NOMO-1 treated with DMSO at 0.1 percent for 48 hours (cell line): ENCODE measurements around the gene LIMS3.
"Not testable (repeated sequence)": the region's sequence is repeated elsewhere in the genome, so short reads cannot be mapped to it uniquely, and the experiment has no call there.

Experiments used
- DNase-seq: peaks from one replicate; lab custom pipeline; 2025; ENCODE audit not compliant: unreplicated experiment; lab: John Stamatoyannopoulos, UW

The LIMS3 gene, protein sequence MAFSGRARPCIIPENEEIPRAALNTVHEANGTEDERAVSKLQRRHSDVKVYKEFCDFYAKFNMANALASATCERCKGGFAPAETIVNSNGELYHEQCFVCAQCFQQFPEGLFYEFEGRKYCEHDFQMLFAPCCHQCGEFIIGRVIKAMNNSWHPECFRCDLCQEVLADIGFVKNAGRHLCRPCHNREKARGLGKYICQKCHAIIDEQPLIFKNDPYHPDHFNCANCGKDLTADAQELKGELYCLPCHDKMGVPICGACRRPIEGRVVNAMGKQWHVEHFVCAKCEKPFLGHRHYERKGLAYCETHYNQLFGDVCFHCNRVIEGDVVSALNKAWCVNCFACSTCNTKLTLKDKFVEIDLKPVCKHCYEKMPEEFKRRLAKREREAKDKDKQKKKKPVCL

DNA sequence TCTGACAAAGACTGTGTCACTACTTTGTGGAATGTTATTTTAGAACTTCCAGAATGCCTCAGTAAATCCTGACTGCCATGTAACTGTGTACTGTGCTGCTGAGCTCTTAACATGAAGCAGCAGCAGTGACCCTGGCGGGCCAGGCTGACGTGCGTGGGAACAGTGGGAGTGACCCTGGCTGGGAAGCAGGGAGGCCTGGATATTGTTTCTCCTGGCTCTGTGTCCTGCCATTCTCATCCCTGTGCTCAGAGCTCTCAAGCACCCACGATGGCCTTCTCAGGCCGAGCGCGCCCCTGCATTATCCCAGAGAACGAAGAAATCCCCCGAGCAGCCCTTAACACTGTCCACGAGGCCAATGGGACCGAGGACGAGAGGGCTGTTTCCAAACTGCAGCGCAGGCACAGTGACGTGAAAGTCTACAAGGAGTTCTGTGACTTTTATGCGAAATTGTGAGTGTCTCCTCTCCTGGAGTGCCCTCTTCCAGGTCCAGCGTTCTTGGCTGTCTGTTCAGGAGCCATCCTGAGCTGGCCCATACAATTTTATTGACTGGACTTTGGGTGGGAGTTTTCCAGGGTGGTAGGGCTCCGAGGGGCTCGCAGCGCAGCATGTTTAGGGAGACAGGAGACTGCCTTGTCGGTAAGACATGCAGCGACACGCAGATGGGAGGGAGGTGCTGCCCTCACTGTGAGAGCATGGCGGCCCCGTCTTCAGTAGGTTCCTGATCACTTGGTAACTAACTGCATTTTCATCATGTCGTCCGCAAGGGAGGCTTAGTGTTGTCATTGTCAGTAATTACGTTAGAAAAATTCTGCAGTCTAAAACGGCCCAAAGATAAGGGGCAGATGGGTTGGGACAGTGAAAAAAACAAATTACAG lies at the start of gene LIMS3:
Gene LIMS3 (plus strand): TSS at position 227 of the 875 bp plus-strand sequence. CDS start 41 bp downstream, at position 268.
- not testable (repeated sequence) for DNase-seq

DNA sequence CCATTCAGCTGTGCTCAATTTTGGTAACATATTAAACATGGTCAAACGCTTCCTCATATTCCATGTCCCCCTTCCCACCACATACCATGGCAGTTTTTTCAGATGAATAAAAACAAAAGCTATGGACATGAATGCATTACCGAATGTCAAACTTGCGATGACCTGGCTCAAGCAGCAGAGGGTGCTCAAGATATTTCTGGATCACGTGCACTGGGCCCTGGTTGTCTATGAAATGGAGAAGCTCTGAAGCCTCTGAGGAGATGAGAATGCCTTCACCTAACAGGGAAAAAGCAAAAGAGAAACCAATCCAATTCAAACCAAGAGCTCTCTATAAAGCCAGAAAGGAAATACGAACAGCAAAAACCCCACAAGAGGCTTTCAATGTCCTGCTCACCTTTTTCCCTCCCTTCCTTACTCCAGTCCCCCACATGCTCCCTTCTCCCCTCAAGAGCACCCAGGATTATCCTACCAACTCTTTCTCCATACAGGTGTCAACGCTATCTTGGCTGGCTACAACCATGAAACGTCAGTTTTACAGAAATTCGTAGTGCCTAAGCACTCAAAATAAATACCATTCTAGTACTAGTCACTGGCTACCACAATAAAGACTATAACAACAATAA lies 27.2 kb upstream of the LIMS3 start:
- not testable (repeated sequence) for DNase-seq

DNA sequence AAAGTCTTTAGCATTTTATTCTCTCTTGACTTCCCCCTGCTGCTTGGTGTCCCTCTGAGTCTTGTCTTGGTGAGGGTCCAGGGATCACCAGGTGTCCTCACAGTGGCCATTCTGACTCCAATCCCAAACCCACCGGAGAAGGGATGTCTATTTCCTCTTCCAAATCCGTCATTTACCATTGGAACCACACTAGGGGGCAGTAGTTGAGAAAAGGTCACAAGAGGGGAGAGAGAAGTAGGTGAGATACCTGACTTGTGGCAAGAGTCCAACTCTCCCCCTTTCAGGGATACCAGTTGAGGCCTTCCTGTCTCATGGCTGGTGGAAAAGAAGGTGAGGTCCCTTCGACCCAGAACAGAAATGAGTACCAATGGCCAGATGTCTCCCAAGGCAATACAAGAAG lies 21.9 kb upstream of the LIMS3 start:
- DNase-seq = not testable (repeated sequence)

DNA sequence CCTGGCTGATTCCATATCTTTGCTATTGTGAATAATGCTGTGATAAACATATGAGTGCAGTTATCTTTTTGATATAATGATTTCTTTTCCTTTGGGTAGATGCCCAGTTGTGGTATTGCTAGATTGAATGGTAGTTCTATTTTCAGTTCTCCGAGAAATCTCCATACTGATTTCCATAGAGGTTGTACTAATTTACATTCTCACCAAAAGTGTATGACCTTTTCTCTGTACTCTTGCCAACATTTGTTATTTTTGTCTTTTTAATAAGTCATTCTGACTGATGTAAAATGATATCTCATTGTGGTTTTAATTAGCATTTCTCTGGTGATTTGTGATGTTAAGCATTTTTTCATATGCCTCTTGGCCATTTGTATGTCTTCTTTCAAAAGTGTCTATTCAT lies 16.4 kb upstream of the LIMS3 start:
- DNase-seq = not testable (repeated sequence)

DNA sequence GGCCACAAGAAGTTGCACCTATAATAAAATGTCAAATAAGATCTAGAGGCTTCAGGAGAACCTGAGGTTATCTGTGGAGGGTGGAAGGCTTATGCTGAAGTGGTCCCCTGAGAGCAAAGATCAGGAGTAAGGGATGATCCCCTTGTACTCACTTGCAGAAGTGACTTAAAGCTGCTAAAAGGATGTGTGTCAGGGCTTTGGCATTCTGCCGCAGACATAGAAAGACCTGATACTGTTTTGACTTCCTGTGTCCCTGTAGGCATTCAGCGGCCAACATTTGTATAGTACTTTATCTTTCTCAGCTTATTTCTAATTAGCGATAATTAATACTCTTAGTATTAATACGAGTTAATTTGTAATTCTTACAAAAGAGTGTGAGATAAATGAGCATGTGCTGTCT lies 10.1 kb upstream of the LIMS3 start:
- DNase-seq = not testable (repeated sequence)

DNA sequence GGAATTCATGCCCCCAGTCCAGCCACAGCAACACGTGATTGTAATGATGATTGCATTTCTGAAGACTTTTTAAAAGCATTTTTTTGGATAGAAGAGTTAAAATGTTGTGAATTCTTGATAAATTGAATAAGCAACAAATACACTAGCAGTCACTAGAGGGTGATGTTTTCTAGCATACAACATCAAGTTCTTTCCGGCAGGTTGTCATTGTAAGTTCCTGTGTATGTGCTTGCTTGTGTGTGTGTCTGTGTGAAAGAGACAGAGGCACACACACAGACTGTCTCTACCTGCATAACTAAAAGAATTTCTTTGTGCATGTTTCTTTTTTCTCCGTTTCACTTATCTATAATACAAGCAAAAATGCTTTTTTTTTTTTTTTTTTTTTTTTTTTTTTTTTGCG lies 8.6 kb upstream of the LIMS3 start:
- not testable (repeated sequence) for DNase-seq

DNA sequence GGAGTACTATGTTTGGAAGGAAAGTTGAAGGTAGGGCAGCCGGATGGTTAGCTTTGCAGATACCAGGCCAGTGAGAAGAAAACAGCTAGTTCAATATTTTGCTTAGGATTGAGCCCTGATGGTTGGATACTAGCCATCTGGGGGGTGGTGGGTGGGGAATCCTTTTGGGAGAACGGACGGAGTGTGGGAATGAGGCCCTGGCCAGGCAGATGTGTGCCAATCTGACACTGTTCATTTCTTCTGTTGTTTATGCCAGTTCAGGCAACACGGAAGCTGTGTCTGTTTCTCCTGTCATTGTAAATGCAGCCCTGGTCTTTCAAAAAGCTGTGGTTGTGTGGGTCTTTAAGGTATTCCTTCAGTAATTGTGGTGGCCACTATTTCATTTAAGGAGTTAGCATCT lies 7.5 kb upstream of the LIMS3 start:
- DNase-seq = not testable (repeated sequence)

DNA sequence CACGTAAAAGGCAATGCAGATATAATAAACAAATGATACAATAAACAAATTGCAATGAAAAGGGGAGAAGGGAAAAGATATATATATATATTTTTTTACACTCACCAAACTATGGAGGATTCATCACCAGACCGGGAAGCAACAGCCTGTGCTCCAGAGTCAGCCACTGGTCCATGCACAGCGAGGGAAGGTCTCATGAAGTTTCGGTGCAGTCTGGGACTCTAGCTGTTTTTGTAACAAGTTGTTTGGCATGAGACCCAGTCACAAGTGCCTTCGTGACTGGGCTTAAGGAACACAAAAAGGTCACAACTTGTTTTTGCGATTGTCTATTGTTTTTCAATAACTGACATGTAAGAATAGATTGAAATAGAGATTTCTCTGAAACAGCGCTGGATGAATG lies 4.8 kb upstream of the LIMS3 start:
- not testable (repeated sequence) for DNase-seq

DNA sequence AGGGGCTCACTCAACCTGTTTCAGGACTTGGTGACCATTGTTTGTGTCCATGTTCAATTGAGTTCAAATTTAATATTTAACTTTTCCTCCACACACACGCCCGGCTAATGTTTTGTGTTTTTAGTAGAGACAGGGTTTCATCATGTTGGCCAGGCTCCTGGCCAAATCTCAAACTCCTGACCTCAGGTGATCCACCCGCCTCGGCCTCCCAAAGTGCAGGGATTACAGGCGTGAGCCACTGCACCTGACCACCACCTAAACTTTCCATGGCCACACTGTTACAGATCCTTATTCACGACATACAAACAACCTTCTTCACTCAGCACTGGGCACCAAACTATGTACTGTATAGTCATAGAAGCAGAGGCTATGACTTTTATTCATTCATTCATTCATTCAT lies 4.3 kb upstream of the LIMS3 start:
- DNase-seq = not testable (repeated sequence)

DNA sequence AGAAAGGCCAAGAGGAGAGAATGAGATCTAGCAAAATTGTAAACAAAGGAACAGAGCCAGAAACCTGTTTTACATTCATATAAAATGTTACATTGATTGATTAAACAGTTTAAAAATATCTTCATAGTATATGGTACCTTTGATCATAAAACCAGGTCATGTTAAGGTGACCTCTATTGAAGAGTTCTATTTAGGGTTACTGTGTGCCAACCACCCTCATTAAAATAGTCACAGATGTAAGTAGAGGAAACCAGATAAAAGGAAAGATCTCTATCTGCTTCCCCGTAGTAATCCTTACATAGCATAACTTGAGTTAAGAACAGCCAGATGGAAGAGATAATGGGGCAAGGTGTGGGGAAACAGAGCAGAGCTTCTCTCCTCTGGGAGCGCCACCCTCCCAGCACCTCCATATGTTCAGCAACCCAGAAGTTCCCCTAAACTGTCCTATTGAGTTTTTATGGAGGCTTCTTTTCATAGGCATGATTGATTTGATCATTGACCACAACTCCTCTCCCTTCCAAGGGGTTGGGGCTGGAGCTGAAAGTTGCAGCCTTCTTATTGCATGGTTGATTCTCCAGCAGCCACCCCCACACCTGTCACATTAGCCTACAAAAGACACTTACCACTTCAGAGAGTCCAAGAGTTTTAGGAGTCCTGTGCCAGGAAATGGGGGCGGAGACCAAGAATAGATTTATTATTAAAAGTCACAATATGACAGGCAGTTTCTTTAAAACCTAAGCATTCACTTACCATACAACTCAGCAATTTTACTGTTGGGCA lies 3.2 kb upstream of the LIMS3 start:
- not testable (repeated sequence) for DNase-seq

DNA sequence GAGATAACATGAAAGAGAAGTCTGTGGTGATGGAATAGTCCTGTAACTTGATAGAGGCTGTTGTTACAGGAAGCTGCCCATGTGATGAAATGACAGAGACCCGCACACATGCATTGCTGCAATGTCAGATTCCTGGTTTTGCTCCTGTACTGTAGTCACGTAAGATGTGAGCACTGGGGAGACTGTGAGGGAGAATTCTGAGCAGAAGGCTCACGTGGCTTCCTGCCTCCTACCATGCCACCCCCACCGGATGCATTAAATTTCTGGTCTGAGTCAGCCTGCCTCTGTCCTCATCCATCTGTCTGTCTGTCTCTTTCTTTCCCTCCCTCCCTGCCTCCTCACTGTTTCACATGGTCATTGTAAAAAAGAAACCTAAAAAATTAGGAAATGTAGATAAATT lies 2.3 kb upstream of the LIMS3 start:
- not testable (repeated sequence) for DNase-seq

DNA sequence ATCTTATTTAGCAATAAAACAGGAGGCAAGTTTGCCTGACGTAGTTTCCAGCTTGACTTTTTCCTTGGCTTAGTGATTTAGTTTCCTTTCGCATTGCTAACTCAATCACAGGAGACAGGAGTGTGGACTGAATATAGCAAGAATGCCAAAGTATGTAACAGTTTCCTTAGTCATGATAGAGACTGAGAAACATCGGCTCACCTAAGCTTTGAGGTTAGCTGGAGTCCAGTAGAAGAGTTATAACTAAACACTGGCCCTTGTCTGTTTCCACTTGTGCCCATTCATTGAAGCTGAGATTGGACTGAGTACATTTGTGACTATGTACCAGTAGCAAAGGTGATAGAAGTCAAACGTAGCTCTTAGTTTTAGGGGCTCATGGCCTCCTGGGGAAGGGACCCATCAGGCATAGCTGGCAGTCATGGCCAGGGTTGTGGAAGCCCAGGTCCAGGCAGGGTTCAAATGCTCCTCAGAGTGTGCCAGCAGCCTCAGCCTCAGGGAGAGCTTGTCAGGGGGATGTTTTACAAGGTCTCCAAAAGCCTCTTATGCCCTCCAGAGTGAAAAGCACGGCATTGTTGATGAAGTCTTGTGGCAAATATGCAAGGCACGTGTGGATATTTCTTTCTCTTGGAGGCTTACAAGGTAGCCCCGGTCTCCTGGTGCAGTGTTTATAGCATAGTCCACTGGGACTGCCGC lies 573 bp upstream of the LIMS3 start:
- DNase-seq = not testable (repeated sequence)

DNA sequence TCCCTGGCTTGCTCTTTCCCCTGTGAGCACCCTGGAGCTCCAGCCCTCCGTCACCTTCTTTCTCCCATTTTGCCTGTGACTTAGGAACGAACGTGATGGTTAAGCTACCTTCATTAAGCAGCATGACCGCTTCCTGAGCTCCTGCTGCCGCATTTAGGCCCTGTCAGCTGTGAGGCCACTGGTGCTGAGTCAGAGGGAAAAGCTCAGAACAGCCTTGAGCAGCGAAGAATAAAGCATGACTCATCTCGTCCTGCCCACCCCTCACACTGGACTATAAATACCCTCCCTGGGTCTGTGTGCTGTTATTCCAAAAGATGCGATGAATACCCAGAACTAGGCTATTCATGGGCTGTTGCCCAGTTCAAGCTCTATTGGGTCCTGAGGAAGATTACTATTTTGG lies 7.3 kb downstream of the LIMS3 start:
- not testable (repeated sequence) for DNase-seq

DNA sequence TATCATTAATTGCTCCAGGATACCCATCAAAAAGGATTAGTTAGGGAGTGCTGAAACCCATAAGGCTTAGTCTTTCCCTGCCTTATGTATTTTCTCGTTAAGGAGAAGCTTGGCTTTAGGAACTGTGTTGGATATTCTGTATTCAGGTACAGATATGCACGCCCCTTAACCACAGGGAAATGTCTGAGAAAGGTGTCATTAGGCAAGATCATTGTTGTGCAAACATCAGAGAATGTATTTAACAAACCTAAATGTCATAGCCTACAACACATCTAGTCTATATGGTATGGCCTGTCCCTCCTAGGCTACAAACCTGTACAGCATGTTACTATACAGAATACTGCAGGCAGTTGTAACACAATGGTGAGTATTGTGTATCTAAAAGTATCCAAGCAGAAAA lies 10.1 kb downstream of the LIMS3 start:
- not testable (repeated sequence) for DNase-seq

DNA sequence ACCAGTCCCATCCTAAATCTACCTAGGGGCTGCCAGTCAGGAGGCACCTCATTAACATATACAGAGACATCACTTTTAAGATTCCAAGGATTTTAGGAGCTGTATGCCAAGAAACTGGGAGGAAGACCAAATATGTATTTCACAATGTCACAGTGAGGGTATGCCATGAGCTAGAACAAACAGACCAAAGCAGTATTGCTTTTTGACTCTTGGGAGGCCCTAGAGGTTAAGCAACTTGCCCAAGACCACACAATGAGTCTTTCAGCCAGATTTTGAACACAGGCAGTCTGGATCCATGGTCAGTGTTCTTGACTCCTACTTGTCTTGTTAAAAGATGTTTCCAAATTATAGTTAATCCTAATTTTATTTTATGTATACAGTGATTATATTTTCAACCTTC lies 12.3 kb downstream of the LIMS3 start:
- not testable (repeated sequence) for DNase-seq

DNA sequence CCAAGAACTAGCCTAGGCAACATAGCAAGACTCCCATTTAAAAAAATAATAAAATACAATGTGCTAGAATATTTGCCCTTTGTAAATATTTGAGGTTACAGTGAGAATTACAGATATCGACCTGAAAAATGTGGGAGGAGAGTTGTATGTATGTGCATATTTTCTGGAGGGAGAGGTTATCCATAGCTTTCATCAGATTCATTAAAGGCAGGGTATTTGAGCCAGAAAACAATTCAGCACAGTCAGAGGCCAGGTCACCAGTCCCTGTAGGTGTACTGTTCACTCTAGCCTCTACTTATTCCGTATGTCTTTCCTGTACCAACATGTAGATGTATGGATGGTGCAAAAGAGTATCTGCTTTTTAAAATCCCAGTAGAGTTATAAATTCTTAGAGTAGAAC lies 15.4 kb downstream of the LIMS3 start:
- DNase-seq = not testable (repeated sequence)

DNA sequence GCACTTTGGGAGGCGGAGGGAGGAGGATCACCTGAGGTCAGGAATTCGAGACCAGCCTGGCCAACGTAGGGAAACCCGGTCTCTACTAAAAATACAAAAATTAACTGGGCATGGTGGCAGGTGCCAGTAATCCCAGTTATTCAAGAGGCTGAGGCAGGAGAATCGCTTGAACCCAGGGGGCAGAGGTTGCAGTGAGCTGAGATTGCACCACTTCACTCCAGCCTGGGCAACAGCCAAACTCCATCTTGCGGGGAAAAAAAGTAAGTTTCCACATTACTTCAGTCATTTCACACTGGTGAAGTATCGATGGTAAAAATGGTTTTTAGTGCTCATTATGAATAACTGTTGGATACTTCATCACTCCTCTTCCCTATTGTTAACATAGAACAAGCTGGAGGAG lies 16.1 kb downstream of the LIMS3 start:
- DNase-seq = not testable (repeated sequence)

DNA sequence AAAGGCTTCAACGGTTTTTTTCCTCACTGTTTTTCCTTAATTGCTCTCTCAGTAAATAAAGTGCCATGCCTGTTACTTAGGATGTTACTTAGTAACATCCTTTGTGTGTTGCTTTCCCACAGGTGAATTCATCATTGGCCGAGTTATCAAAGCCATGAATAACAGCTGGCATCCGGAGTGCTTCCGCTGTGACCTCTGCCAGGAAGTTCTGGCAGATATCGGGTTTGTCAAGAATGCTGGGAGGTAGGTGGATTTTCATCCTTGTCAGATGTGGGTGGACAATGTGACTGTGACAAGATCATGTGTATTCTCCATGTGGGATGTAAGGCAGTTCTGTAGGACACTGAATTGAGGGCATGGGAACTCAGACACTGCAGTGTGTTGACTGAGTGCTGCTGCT lies 17.3 kb downstream of the LIMS3 start:
- DNase-seq = not testable (repeated sequence)

DNA sequence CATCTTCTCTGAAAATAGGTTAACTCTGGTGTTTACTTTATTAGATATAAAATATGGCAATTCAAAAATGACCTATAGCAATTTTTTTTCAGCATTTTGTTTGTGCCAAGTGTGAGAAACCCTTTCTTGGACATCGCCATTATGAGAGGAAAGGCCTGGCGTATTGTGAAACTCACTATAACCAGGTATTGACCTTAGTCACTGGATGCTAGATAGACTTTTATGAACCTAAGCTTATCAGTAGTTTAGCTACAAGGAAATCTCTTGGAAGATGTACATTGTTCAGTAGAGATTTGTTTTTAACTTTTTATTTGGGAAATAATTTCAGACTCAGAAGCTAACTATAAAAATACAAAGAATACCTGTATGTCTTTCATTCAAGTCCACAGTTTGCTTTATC lies 21.7 kb downstream of the LIMS3 start:
- not testable (repeated sequence) for DNase-seq
